ENCODE data around the gene SLC39A5.

GRCh38 chr12:56274299-56274698 lies 44.4 kb downstream of the SLC39A5 start:
- TF ChIP-seq CTCF (IDR thresholded peaks at IDR 0.05) (no peak), EZH2 (IDR thresholded peaks at IDR 0.05) (no peak), EZH2phosphoT487 (IDR thresholded peaks at IDR 0.05) (no peak)

Data from neural progenitor cell (in vitro differentiated cells).